K562 (cell line): ENCODE measurements around the gene BAG2. TPM values are rescaled to one million over a fixed set of nuclear protein-coding genes. Genes with fewer than 3 reads are reported as not detected.

Experiments used
- ATAC-seq: fragments of 200-7000 bp; cut with Tn5 transposase; 3 replicates; pipeline ENCODE4 v1.9.1; 2020; ENCODE audit warnings: moderate library complexity
- BruUV-seq: library from RNA; stranded (reverse); fragments of 400-500 nt; replicated peaks from 2 replicates; lab custom pipeline; 2021; lab: Mats Ljungman, UMichigan
- CTCF ChIA-PET: fragments of 300-600 bp; formaldehyde crosslinking; extraction: SDS; loops from one replicate; lab custom pipeline; 2021; ENCODE audit warnings: low intra/inter-chr PET ratio; lab: Yijun Ruan, JAX
- POLR2A ChIA-PET: fragments of 300-600, 350-650 bp; sonication (Branson Sonifier 250); formaldehyde crosslinking; extraction: SDS; loops from one replicate; lab custom pipeline; 2021; ENCODE audit warnings: antibody characterized with exemption, inconsistent platforms; lab: Yijun Ruan, JAX
- DNase-seq, 4 experiments: peaks; one replicate each; pipeline versions ENCODE4 v3.0.0 to v3.0.0-alpha.2; 2011 to 2018; ENCODE audit warnings: low spot score in 3 of 4, mixed read lengths in 3 of 4; ENCODE audit errors: extremely low read depth in 1 of 4
- FAIRE-seq: peaks from 2 replicates; lab custom pipeline; 2011; peaks lifted over from hg19 to GRCh38; lab: Jason Lieb, UNC
- H2AFZ ChIP-seq: 2 replicates; pipeline ENCODE4 v1.6.0; 2011; ENCODE audit warnings: low read depth, low read length, control low read depth, inconsistent platforms
- H3K27ac ChIP-seq: fragments of 200-600 bp; 3 replicates; pipeline ENCODE4 v1.8.0; 2011; ENCODE audit warnings: low read depth, mild to moderate bottlenecking, control low read depth, inconsistent platforms, low read length, moderate library complexity, mixed read lengths; ENCODE audit errors: extremely low read depth
- H3K27me3 ChIP-seq, 2 experiments: fragments of 300-600 bp in 1 of 2; 2 replicates in 1 of 2; 3 replicates in 1 of 2; pipeline versions ENCODE4 v1.6.0 to v1.8.0; 2011; ENCODE audit warnings: inconsistent platforms in 2 of 2, low read length in 2 of 2, mild to moderate bottlenecking in 1 of 2, mixed read lengths in 1 of 2, moderate library complexity in 1 of 2; ENCODE audit not compliant: control insufficient read depth in 2 of 2, insufficient read depth in 2 of 2
- H3K36me3 ChIP-seq: fragments of 300-600 bp; 3 replicates; pipeline ENCODE4 v1.8.0; 2011; ENCODE audit warnings: mild to moderate bottlenecking, low read length, inconsistent platforms; ENCODE audit not compliant: control insufficient read depth, insufficient read depth
- H3K4me1 ChIP-seq, 2 experiments: fragments of 200-600 bp in 1 of 2; replicated peaks in 1 of 2; 2 replicates in 1 of 2; 3 replicates in 1 of 2; pipeline versions ENCODE4 v1.5.1 to v1.8.0; 2011; ENCODE audit warnings: inconsistent platforms in 2 of 2, low read length in 2 of 2, mild to moderate bottlenecking in 1 of 2, mixed read lengths in 1 of 2, moderate library complexity in 1 of 2; ENCODE audit not compliant: control insufficient read depth in 2 of 2, insufficient read depth in 2 of 2
- H3K4me2 ChIP-seq: 2 replicates; pipeline ENCODE4 v1.6.1; 2011; ENCODE audit warnings: low read length, control low read depth, inconsistent platforms, mixed read lengths; ENCODE audit not compliant: insufficient read depth
- H3K4me3 ChIP-seq: fragments of 200-600 bp; sonication (generic), shearing (Covaris generic); 2 replicates; pipeline ENCODE4 v1.5.1; 2016; ENCODE audit warnings: control low read depth, inconsistent platforms
- H3K79me2 ChIP-seq: fragments of 200-600 bp; 3 replicates; pipeline ENCODE4 v1.8.0; 2011; ENCODE audit warnings: low read length, inconsistent platforms; ENCODE audit not compliant: control insufficient read depth, insufficient read depth
- H3K9ac ChIP-seq, 2 experiments: 2 replicates each; pipeline versions ENCODE4 v1.6.0 to v1.6.1; 2011; ENCODE audit warnings: low read depth in 2 of 2, low read length in 2 of 2, control low read depth in 1 of 2, inconsistent platforms in 1 of 2, mild to moderate bottlenecking in 1 of 2, mixed read lengths in 1 of 2; ENCODE audit not compliant: insufficient read depth in 1 of 2
- H3K9me1 ChIP-seq: one replicate; pipeline ENCODE4 v1.6.0; 2011; ENCODE audit warnings: inconsistent platforms, mild to moderate bottlenecking, low read length, moderate library complexity; ENCODE audit not compliant: control insufficient read depth, insufficient read depth
- H3K9me3 ChIP-seq: replicated peaks from 2 replicates; pipeline ENCODE4 v1.5.1; 2011; ENCODE audit warnings: low read depth, low read length, inconsistent platforms; ENCODE audit not compliant: control insufficient read depth, insufficient read depth
- H4K20me1 ChIP-seq: replicated peaks from 2 replicates; pipeline ENCODE4 v1.6.1; 2011; ENCODE audit warnings: low read length, inconsistent platforms, mixed read lengths; ENCODE audit not compliant: control insufficient read depth, insufficient read depth
- ARID3A ChIP-seq: IDR thresholded peaks from 2 replicates; pipeline ENCODE4 v1.6.1; 2012; ENCODE audit warnings: low read depth, low read length, improper control_type of control experiment, borderline replicate concordance
- ATF7 ChIP-seq: fragments of 450-650 bp; IDR thresholded peaks from 2 replicates; pipeline ENCODE4 v1.7.1; 2014; ENCODE audit warnings: mild to moderate bottlenecking, moderate library complexity
- RFX7 ChIP-seq: fragments of 250-450 bp; sonication (Bioruptor Pico); IDR thresholded peaks from 2 replicates; pipeline ENCODE4 v1.5.1; 2021; ENCODE audit warnings: mild to moderate bottlenecking
- SFPQ ChIP-seq: fragments of 200-400 bp; formaldehyde crosslinking; IDR thresholded peaks from 2 replicates; pipeline ENCODE4 v1.6.1; 2017; ENCODE audit warnings: mild to moderate bottlenecking, low read depth, low read length, moderate library complexity
- WGBS: fragments of 100-300 bp; shearing (Covaris generic); methylation state at CpG from one replicate; pipeline ENCODE4 v1.1.6; 2016; ENCODE audit warnings: low coverage, mixed read lengths; ENCODE audit not compliant: insufficient coverage; ENCODE audit errors: missing lambda C conversion rate; 5-methylcytosine and 5-hydroxymethylcytosine counted together
- in situ Hi-C: fragments of 300-500 bp; cut with MboI; formaldehyde crosslinking; loops from 4 replicates; pipeline ENCODE4 v1.15.0; 2018; ENCODE audit warnings: inconsistent platforms, mixed read lengths
- intact Hi-C: fragments of 100-400 bp; cut with micrococcal nuclease; formaldehyde crosslinking; loops from 2 replicates; pipeline ENCODE4 v1.14.2; 2022
- polyA plus RNA-seq, 8 experiments: library from polyadenylated mRNA; depleted of rRNA in 4 of 8; stranded (reverse) in 5 of 8; unstranded in 3 of 8; fragments of >200 nt; fragmentation: Nextera tagmentation in 2 of 8; fragmentation: Illumina TruSeq in 1 of 8; extraction: Ambion mirVana in 2 of 8; extraction: Trizol in 1 of 8; gene quantifications; 2 replicates each; pipeline versions ENCODE4 v1.2.1 to v1.2.3, GENCODE V29; 2011 to 2014; ENCODE audit warnings: inconsistent platforms in 1 of 8, missing spikeins in 1 of 8
- total RNA-seq, 7 experiments: library from RNA; depleted of rRNA in 6 of 7; stranded (reverse); fragments of >200 nt in 6 of 7; fragmentation: Illumina TruSeq in 2 of 7; extraction: Trizol in 2 of 7; gene quantifications; 2 replicates each; pipeline versions ENCODE4 v1.2.1 to v1.2.3, GENCODE V29; 2011 to 2021; ENCODE audit warnings: low replicate concordance in 1 of 7

BAG2 gene
- total and polyA plus RNA-seq, 9 of the 15 experiments (the other 6 are each of a cell fraction or from before 2014, with no cell fraction given), result 12.8 to 20.7 (median 17.6) TPM

- BruUV-seq, result no TSS peak
- 43% methylated on average over 2 of the region's 2 CpGs for WGBS
- Histone ChIP-seq H3K79me2 (peaks cover 9% of the 10 kb centered on the region), H3K4me3 (no peak overlapping the region), H3K27me3 (no peaks in the 10 kb centered on the region; a peak in 1 of 5 replicates), H3K27ac (no peak overlapping the region), H3K9me3 (no peaks in the 10 kb centered on the region), H3K4me2 (no peak overlapping the region), H3K36me3 (no peaks in the 10 kb centered on the region), H3K9ac (no peak overlapping the region), H3K4me1 (peaks cover 0 to 13% of the 10 kb centered on the region in 2 experiments; a peak in 3 of 5 replicates), H3K9me1 (no peaks in the 10 kb centered on the region), H2AFZ (no peak overlapping the region), H4K20me1 (no peaks in the 10 kb centered on the region)
- intact Hi-C loops (no loop called here), in situ Hi-C loops (no loop called here)
- ATAC-seq (no peak), FAIRE-seq (no peak), DNase-seq (no peak)
- ChIA-PET POLR2A (interaction anchor here (1.2 kb wide), 1 partner anchor 14 kb away, joined by 3 read pairs; no protein-coding TSS in a partner anchor), CTCF (no interaction called here)
- TF ChIP-seq RFX7 (CRISPR knock-in tag) (no peak), ARID3A (no peak), ATF7 (no peak), SFPQ (no peak)
Measured at GRCh38 chr6:57226221-57226620, 54.1 kb downstream of the BAG2 start.

Other genes starting within 250 kb of the BAG2 start
- gene BEND6, start 217.2 kb upstream of the BAG2 start, total RNA-seq (2014; rRNA removed), result 0.86 TPM in 2 replicates
- gene BEND6, start 217.2 kb upstream of the BAG2 start, total RNA-seq (2014; rRNA removed; fragmentation: Illumina TruSeq; extraction: Trizol), result 1.5 and 1.7 TPM in 2 replicates
- gene BEND6, start 217.2 kb upstream of the BAG2 start, total RNA-seq (2015; rRNA removed; fragmentation: Illumina TruSeq; extraction: Trizol), result 1.4 TPM in 2 replicates
- 0.74 and 1.1 TPM in 2 replicates for gene BEND6, start 217.2 kb upstream of the BAG2 start, total RNA-seq (2021)
- 0.34 and 0.39 TPM in 2 replicates for gene BEND6, start 217.2 kb upstream of the BAG2 start, polyA plus RNA-seq (2011; rRNA removed)
- gene BEND6, start 217.2 kb upstream of the BAG2 start, polyA plus RNA-seq (2014; fragmentation: Illumina TruSeq; extraction: Trizol), result 1.2 and 2.3 TPM in 2 replicates
- gene BEND6, start 217.2 kb upstream of the BAG2 start, polyA plus RNA-seq (2014; fragmentation: Nextera tagmentation; extraction: Ambion mirVana), result under 1 TPM; 0.37 to 0.52 TPM
- 1.4 and 4.0 TPM in 2 replicates for gene BEND6, start 217.2 kb upstream of the BAG2 start, polyA plus RNA-seq (2014; rRNA removed)
- gene KIAA1586, start 125.6 kb upstream of the BAG2 start, total RNA-seq (2014; rRNA removed), result 21.2 and 26.1 TPM in 2 replicates
- 43.6 and 53.4 TPM in 2 replicates for gene KIAA1586, start 125.6 kb upstream of the BAG2 start, total RNA-seq (2014; rRNA removed; fragmentation: Illumina TruSeq; extraction: Trizol)
- 32.8 and 37.6 TPM in 2 replicates for gene KIAA1586, start 125.6 kb upstream of the BAG2 start, total RNA-seq (2015; rRNA removed; fragmentation: Illumina TruSeq; extraction: Trizol)
- gene KIAA1586, start 125.6 kb upstream of the BAG2 start, total RNA-seq (2021), result 29.1 and 29.5 TPM in 2 replicates
- 17.3 and 24.7 TPM in 2 replicates for gene KIAA1586, start 125.6 kb upstream of the BAG2 start, polyA plus RNA-seq (2011; rRNA removed)
- gene KIAA1586, start 125.6 kb upstream of the BAG2 start, polyA plus RNA-seq (2014; fragmentation: Illumina TruSeq; extraction: Trizol), result 25.5 and 31.1 TPM in 2 replicates
- 10 to 100 TPM; 27.2 to 34.0 TPM for gene KIAA1586, start 125.6 kb upstream of the BAG2 start, polyA plus RNA-seq (2014; fragmentation: Nextera tagmentation; extraction: Ambion mirVana)
- 23.4 and 24.1 TPM in 2 replicates for gene KIAA1586, start 125.6 kb upstream of the BAG2 start, polyA plus RNA-seq (2014; rRNA removed)
- gene ZNF451, start 82.1 kb upstream of the BAG2 start, total RNA-seq (2014; rRNA removed), result 38.3 and 47.2 TPM in 2 replicates
- 72.3 and 88.0 TPM in 2 replicates for gene ZNF451, start 82.1 kb upstream of the BAG2 start, total RNA-seq (2014; rRNA removed; fragmentation: Illumina TruSeq; extraction: Trizol)
- 53.3 and 55.5 TPM in 2 replicates for gene ZNF451, start 82.1 kb upstream of the BAG2 start, total RNA-seq (2015; rRNA removed; fragmentation: Illumina TruSeq; extraction: Trizol)
- 56.2 and 58.4 TPM in 2 replicates for gene ZNF451, start 82.1 kb upstream of the BAG2 start, total RNA-seq (2021)
- 67.3 and 74.3 TPM in 2 replicates for gene ZNF451, start 82.1 kb upstream of the BAG2 start, polyA plus RNA-seq (2011; rRNA removed)
- gene ZNF451, start 82.1 kb upstream of the BAG2 start, polyA plus RNA-seq (2014; fragmentation: Illumina TruSeq; extraction: Trizol), result 29.5 and 34.4 TPM in 2 replicates
- gene ZNF451, start 82.1 kb upstream of the BAG2 start, polyA plus RNA-seq (2014; fragmentation: Nextera tagmentation; extraction: Ambion mirVana), result 10 to 100 TPM; 16.1 to 17.3 TPM
- gene ZNF451, start 82.1 kb upstream of the BAG2 start, polyA plus RNA-seq (2014; rRNA removed), result 23.0 and 27.1 TPM in 2 replicates
- gene RAB23, start 50.0 kb downstream of the BAG2 start, total RNA-seq (2014; rRNA removed), result 6.0 and 7.1 TPM in 2 replicates
- gene RAB23, start 50.0 kb downstream of the BAG2 start, total RNA-seq (2014; rRNA removed; fragmentation: Illumina TruSeq; extraction: Trizol), result 15.0 and 16.9 TPM in 2 replicates
- 16.4 and 18.0 TPM in 2 replicates for gene RAB23, start 50.0 kb downstream of the BAG2 start, total RNA-seq (2015; rRNA removed; fragmentation: Illumina TruSeq; extraction: Trizol)
- gene RAB23, start 50.0 kb downstream of the BAG2 start, total RNA-seq (2021), result 9.4 and 10.0 TPM in 2 replicates
- 9.6 and 14.1 TPM in 2 replicates for gene RAB23, start 50.0 kb downstream of the BAG2 start, polyA plus RNA-seq (2011; rRNA removed)
- gene RAB23, start 50.0 kb downstream of the BAG2 start, polyA plus RNA-seq (2014; fragmentation: Illumina TruSeq; extraction: Trizol), result 10.7 and 14.3 TPM in 2 replicates
- 1 to 10 TPM; 3.4 to 3.6 TPM for gene RAB23, start 50.0 kb downstream of the BAG2 start, polyA plus RNA-seq (2014; fragmentation: Nextera tagmentation; extraction: Ambion mirVana)
- 8.4 and 10.0 TPM in 2 replicates for gene RAB23, start 50.0 kb downstream of the BAG2 start, polyA plus RNA-seq (2014; rRNA removed)
- 23.8 and 31.5 TPM in 2 replicates for gene PRIM2, start 145.3 kb downstream of the BAG2 start, total RNA-seq (2014; rRNA removed)
- 57.5 and 63.7 TPM in 2 replicates for gene PRIM2, start 145.3 kb downstream of the BAG2 start, total RNA-seq (2014; rRNA removed; fragmentation: Illumina TruSeq; extraction: Trizol)
- gene PRIM2, start 145.3 kb downstream of the BAG2 start, total RNA-seq (2015; rRNA removed; fragmentation: Illumina TruSeq; extraction: Trizol), result 44.9 and 47.3 TPM in 2 replicates
- gene PRIM2, start 145.3 kb downstream of the BAG2 start, total RNA-seq (2021), result 33.4 and 33.6 TPM in 2 replicates
- gene PRIM2, start 145.3 kb downstream of the BAG2 start, polyA plus RNA-seq (2011; rRNA removed), result 24.3 and 37.1 TPM in 2 replicates
- 35.0 and 37.2 TPM in 2 replicates for gene PRIM2, start 145.3 kb downstream of the BAG2 start, polyA plus RNA-seq (2014; fragmentation: Illumina TruSeq; extraction: Trizol)
- 10 to 100 TPM; 19.8 to 20.8 TPM for gene PRIM2, start 145.3 kb downstream of the BAG2 start, polyA plus RNA-seq (2014; fragmentation: Nextera tagmentation; extraction: Ambion mirVana)
- gene PRIM2, start 145.3 kb downstream of the BAG2 start, polyA plus RNA-seq (2014; rRNA removed), result 26.4 and 27.6 TPM in 2 replicates